Lower leg skin (tissue), 4 donors: ENCODE data around the gene PTPN3. TPM values are rescaled to one million over a fixed set of nuclear protein-coding genes. Genes with fewer than 3 reads are reported as not detected.
A peak's percentile ranks its signal among the peaks of the same experiment; 100 is the strongest.

Experiments
- DNase-seq, 2 donors: peaks; one replicate each; pipeline ENCODE4 v3.0.0-alpha.2; 2019; ENCODE audit warnings: low spot score in 2 of 2
- H3K4me3 ChIP-seq: fragments of 200-600 bp; sonication (generic); 2 replicates; pipeline ENCODE4 v1.5.1; 2017; ENCODE audit warnings: mild to moderate bottlenecking, low read depth; ENCODE audit not compliant: poor library complexity, severe bottlenecking
- POLR2A ChIP-seq, 2 donors: fragments of 450-650 bp; IDR thresholded peaks; one replicate each; pipeline ENCODE4 v1.6.1; 2016 to 2017; ENCODE audit warnings: antibody characterized with exemption in 2 of 2, mild to moderate bottlenecking in 1 of 2, moderate library complexity in 1 of 2
- WGBS, 2 donors: methylation state at CpG; one replicate each; pipeline ENCODE4 v1.1.5; 2018; 5-methylcytosine and 5-hydroxymethylcytosine counted together
- intact Hi-C: fragments of 100-400 bp; cut with DNase I; formaldehyde crosslinking; loops from one replicate; pipeline ENCODE4 v1.15.0; 2023; ENCODE audit warnings: low total_unique reads
- total RNA-seq, 4 donors: library from RNA; depleted of rRNA; stranded (reverse); fragments of >200 nt; gene quantifications; one replicate each; pipeline ENCODE4 v1.1.0, GENCODE V29; 2016
- TF ChIP-seq, protein P1 (sequence below), 3 donors: fragments of 450-650 bp; IDR thresholded peaks; one replicate each; pipeline ENCODE4 v1.5.1; 2016; ENCODE audit warnings: antibody characterized with exemption in 3 of 3, mild to moderate bottlenecking in 3 of 3, moderate library complexity in 2 of 3

Gene PTPN3
- total RNA-seq, 4 donors from 2014 or later = 36.4 to 44.5 (median 40.7) TPM

DNA sequence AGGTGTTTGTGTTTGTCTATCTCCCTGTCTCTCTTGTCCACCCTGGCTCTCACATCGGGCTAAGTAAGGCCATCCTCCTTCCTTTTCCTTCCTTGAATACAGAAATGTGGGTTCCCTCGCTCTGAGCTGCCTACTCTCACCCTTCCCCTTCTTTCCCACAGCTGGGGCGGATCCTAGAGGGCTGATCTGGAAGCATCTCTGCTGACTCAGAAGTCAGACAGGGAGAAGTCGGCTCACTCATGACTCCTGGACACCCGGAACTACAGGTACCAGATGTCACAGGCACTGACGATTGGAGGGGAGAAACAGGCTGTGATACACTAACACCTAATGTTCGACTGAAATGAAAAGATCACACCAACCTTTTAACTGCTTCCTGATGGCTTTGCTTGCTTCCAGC is 41.3 kb downstream of the PTPN3 start:
- 55 to 57% methylated on average over 7 of the region's 7 CpGs for WGBS, 2 donors
- no peak for DNase-seq
- H3K4me3 ChIP-seq = no peak overlapping the region
- TF ChIP-seq, protein P1, sequence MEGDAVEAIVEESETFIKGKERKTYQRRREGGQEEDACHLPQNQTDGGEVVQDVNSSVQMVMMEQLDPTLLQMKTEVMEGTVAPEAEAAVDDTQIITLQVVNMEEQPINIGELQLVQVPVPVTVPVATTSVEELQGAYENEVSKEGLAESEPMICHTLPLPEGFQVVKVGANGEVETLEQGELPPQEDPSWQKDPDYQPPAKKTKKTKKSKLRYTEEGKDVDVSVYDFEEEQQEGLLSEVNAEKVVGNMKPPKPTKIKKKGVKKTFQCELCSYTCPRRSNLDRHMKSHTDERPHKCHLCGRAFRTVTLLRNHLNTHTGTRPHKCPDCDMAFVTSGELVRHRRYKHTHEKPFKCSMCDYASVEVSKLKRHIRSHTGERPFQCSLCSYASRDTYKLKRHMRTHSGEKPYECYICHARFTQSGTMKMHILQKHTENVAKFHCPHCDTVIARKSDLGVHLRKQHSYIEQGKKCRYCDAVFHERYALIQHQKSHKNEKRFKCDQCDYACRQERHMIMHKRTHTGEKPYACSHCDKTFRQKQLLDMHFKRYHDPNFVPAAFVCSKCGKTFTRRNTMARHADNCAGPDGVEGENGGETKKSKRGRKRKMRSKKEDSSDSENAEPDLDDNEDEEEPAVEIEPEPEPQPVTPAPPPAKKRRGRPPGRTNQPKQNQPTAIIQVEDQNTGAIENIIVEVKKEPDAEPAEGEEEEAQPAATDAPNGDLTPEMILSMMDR (IDR thresholded peaks at IDR 0.05) = no peak
- TF ChIP-seq POLR2A (IDR thresholded peaks at IDR 0.05) = no peak
- intact Hi-C loops = no loop called here

- H3K4me3 ChIP-seq = no peak overlapping the region
- WGBS, 2 donors = 82 to 85% methylated on average over 11 of the region's 11 CpGs
- TF ChIP-seq, protein P1 (IDR thresholded peaks at IDR 0.05) = no peak
- no peak for TF ChIP-seq POLR2A (IDR thresholded peaks at IDR 0.05)
- DNase-seq = no peak
- intact Hi-C loops = no loop called here
Observed at GRCh38 chr9:109455861-109456260, 42.2 kb downstream of the PTPN3 start.

DNA sequence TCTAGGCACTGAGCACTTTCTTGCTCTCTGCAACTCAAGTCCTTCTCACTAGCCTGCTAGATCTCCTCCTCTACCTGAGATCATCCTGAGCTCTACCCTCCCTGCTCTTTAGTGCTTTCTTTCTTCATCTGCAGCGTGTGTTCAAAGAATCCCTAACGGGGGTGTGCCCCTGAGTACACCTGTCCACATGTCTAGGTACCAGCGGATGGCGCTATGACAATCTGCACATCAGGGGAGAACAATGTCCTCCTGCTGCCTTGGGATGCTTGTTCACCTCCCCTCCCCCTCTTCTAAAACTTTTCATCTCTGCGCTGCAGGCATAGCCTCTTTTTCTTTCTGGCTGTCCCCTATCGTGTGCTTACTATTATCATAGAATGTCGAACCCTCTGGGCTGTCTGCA is 42.7 kb downstream of the PTPN3 start:
- intact Hi-C loops = no loop called here
- WGBS, 2 donors = 85% methylated on average over 7 of the region's 7 CpGs
- no peak for DNase-seq
- H3K4me3 ChIP-seq = no peak overlapping the region
- TF ChIP-seq, protein P1 (IDR thresholded peaks at IDR 0.05) = no peak
- TF ChIP-seq POLR2A (IDR thresholded peaks at IDR 0.05) = no peak

- intact Hi-C loops = no loop called here
- DNase-seq = no peak
Observed at GRCh38 chr9:109454601-109455155, 43.4 kb downstream of the PTPN3 start.

GRCh38 chr9:109454041-109454440 is 44.1 kb downstream of the PTPN3 start:
- H3K4me3 ChIP-seq = no peak overlapping the region
- DNase-seq = no peak
- TF ChIP-seq, protein P1 (IDR thresholded peaks at IDR 0.05) = no peak
- no peak for TF ChIP-seq POLR2A (IDR thresholded peaks at IDR 0.05)
- intact Hi-C loops = no loop called here

More at GRCh38 chr9:109454601-109455155, 43.4 kb downstream of the PTPN3 start:
- H3K4me3 ChIP-seq = no peak overlapping the region
- TF ChIP-seq POLR2A (IDR thresholded peaks at IDR 0.05) = no peak
- TF ChIP-seq, protein P1 (IDR thresholded peaks at IDR 0.05) = no peak
- 89% methylated on average over 5 of the region's 5 CpGs for WGBS, 2 donors

DNA sequence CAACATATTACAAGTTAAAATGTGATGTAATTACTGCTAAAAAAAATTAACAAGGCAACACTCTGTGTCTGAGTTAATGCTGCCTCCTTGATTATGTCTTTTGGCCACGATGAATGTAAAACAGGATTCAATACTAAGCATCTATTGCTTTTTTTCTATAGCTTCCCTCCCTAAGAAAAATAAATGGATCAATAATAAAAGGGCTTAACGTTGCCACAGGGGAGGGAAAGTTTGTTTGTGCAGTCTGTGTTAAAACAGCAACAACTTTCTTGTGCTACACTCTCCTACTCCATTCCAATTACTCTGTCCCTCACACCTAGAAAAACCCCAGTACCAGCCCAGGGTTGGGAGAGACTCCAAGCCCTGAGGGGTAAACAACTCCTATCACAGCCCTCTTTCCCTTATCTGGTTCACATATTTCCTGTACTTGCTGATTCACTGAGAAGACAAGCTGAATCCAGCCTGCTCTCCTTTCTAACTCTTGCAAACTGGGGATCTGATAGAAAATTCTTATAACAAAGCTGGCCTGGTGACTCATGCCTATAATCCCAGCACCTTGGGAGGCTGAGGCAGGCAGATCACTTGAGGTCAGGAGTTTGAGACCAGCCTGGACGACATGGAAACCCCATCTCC is 44.8 kb downstream of the PTPN3 start:
- 44 to 52% methylated on average over 3 of the region's 3 CpGs for WGBS, 2 donors
- DNase-seq = peak in 1 of 2 donors; percentile 66
- no peak overlapping the region for H3K4me3 ChIP-seq
- intact Hi-C loops = no loop called here
- no peak for TF ChIP-seq POLR2A (IDR thresholded peaks at IDR 0.05)
- TF ChIP-seq, protein P1 (IDR thresholded peaks at IDR 0.05) = no peak
